ENCODE results near the gene ACTN2. TPM values are rescaled to one million over a fixed set of nuclear protein-coding genes. Genes with fewer than 3 reads are reported as not detected.

The ACTN2 gene
- total RNA-seq (ENCODE audit: unreplicated experiment), result 2.7 TPM
- long read RNA-seq, result 0 reads

DNA sequence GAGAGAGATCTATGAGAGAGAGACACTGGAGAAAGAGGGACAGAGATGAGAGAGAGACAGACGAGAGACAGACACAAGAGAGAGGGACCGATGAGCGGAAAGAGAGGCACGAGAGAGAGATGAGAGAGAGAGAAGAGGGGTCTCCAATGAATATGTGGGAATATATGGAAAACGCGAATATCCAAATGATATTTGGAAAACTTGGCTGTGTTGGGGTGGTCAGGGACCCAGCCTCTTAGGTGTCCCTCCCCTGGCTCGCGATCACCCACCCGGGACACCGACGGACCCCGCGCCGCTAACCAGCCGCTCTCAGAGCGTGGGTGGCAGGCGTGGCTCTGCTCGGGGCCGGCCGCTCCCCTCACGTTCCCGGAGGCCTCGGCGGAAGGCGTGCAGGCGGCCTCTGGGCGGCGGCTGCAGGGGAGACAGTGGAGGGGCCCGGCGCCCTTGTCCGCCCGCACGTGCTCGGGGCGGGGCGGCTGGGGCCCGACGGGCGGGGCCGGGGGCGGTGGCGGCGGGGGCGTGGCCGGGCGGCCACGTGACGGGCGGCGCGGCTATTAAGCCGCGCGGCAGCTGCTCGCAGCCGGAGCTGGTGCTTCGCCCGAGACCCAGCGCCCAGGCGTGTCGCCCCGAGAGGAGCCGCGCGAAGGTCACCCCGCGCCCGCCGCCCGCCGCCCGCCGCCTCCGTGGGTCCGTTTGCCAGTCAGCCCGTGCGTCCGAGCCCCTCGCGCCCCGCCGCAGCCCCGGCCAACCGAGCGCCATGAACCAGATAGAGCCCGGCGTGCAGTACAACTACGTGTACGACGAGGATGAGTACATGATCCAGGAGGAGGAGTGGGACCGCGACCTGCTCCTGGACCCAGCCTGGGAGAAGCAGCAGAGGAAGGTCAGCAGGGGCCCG is at the start of gene ACTN2:
ACTN2 (plus strand) TSS at position 583 of the 898 bp plus-strand sequence; CDS start at position 758, 175 bp downstream.
- peak within 1 kb of the TSS; percentile 88 for H3K4me3 Mint-ChIP-seq (ENCODE audit: unreplicated experiment)
- TF ChIP-seq, protein P1, sequence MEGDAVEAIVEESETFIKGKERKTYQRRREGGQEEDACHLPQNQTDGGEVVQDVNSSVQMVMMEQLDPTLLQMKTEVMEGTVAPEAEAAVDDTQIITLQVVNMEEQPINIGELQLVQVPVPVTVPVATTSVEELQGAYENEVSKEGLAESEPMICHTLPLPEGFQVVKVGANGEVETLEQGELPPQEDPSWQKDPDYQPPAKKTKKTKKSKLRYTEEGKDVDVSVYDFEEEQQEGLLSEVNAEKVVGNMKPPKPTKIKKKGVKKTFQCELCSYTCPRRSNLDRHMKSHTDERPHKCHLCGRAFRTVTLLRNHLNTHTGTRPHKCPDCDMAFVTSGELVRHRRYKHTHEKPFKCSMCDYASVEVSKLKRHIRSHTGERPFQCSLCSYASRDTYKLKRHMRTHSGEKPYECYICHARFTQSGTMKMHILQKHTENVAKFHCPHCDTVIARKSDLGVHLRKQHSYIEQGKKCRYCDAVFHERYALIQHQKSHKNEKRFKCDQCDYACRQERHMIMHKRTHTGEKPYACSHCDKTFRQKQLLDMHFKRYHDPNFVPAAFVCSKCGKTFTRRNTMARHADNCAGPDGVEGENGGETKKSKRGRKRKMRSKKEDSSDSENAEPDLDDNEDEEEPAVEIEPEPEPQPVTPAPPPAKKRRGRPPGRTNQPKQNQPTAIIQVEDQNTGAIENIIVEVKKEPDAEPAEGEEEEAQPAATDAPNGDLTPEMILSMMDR (IDR thresholded peaks at IDR 0.05; ENCODE audit: partially characterized antibody, unreplicated experiment), result no peak
- H3K27me3 Mint-ChIP-seq (ENCODE audit: unreplicated experiment), result peaks cover 14% of the 10 kb centered on the region
- H3K9me3 Mint-ChIP-seq (ENCODE audit: unreplicated experiment), result peaks cover 7% of the 10 kb centered on the region
- DNase-seq, result peak; percentile 70
- peaks cover 4% of the 10 kb centered on the region for H3K4me1 Mint-ChIP-seq (ENCODE audit: low read depth, unreplicated experiment)
- peaks cover 7% of the 10 kb centered on the region for H3K36me3 Mint-ChIP-seq (ENCODE audit: unreplicated experiment)
- H3K27ac Mint-ChIP-seq (ENCODE audit: unreplicated experiment), result peak within 1 kb of the TSS; percentile 40

DNA sequence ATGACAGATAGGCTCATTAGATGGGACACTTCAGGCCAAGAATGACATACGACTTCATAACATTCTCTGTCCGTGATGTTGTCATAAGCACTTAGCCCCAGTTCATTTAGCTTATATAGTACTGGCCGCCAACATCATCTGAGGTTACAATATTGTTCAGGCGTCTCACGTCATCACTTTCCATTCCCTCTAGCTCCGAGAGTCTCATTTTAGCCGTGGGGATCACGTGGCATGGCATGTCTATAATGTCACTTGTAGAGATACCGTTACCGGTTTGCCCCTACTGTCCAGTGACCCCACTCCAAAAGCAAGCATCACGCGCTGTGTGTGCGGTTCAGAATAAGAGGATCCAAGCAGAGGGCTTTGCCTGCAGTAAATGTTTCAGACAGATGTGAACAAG is 47.4 kb upstream of the ACTN2 start:
- peaks cover 7% of the 10 kb centered on the region for H3K36me3 Mint-ChIP-seq (ENCODE audit: unreplicated experiment)
- TF ChIP-seq, protein P1 (IDR thresholded peaks at IDR 0.05; ENCODE audit: partially characterized antibody, unreplicated experiment), result no peak
- H3K9me3 Mint-ChIP-seq (ENCODE audit: unreplicated experiment), result no peaks in the 10 kb centered on the region
- no peaks in the 10 kb centered on the region for H3K4me1 Mint-ChIP-seq (ENCODE audit: low read depth, unreplicated experiment)
- H3K27ac Mint-ChIP-seq (ENCODE audit: unreplicated experiment), result no peak overlapping the region
- H3K4me3 Mint-ChIP-seq (ENCODE audit: unreplicated experiment), result no peak overlapping the region
- H3K27me3 Mint-ChIP-seq (ENCODE audit: unreplicated experiment), result peaks cover 3% of the 10 kb centered on the region
- DNase-seq, result no peak

- H3K4me3 Mint-ChIP-seq (ENCODE audit: unreplicated experiment), result no peak overlapping the region
- no peak overlapping the region for H3K27ac Mint-ChIP-seq (ENCODE audit: unreplicated experiment)
- H3K9me3 Mint-ChIP-seq (ENCODE audit: unreplicated experiment), result no peaks in the 10 kb centered on the region
- H3K4me1 Mint-ChIP-seq (ENCODE audit: low read depth, unreplicated experiment), result no peaks in the 10 kb centered on the region
- H3K27me3 Mint-ChIP-seq (ENCODE audit: unreplicated experiment), result peaks cover 3% of the 10 kb centered on the region
- TF ChIP-seq, protein P1 (IDR thresholded peaks at IDR 0.05; ENCODE audit: partially characterized antibody, unreplicated experiment), result no peak
- no peak for DNase-seq
- peaks cover 7% of the 10 kb centered on the region for H3K36me3 Mint-ChIP-seq (ENCODE audit: unreplicated experiment)
These were observed 46.6 kb upstream of the ACTN2 start for GRCh38 chr1:236639686-236640085.

DNA sequence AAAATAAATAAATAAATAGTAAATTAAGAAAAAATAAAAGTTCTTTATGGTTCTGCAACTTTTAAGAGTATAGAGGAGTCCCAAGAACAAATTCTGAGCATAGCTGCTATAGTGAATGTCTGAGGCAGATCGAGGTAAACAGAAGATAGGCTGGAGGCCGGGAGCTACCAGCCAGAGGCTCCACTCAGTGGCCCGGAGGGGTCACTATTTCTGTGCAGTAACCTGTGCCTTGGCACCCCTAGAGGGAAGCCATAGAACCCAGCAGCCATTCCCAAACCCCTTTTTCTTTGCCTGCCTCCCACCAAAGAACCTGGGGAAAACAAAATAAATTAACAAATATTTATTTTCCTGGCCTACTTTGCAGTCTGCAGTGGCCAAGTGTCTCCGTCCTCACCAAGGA is 43.5 kb upstream of the ACTN2 start:
- Mint-ChIP-seq H3K36me3 (ENCODE audit: unreplicated experiment) (no peaks in the 10 kb centered on the region), H3K27me3 (ENCODE audit: unreplicated experiment) (no peaks in the 10 kb centered on the region)

More for the DNA sequence above, 43.5 kb upstream of the ACTN2 start:
- Mint-ChIP-seq H3K4me3 (ENCODE audit: unreplicated experiment) (no peak overlapping the region), H3K27ac (ENCODE audit: unreplicated experiment) (no peak overlapping the region), H3K4me1 (ENCODE audit: low read depth, unreplicated experiment) (no peaks in the 10 kb centered on the region), H3K9me3 (ENCODE audit: unreplicated experiment) (no peaks in the 10 kb centered on the region)
- no peak for DNase-seq
- TF ChIP-seq, protein P1 (IDR thresholded peaks at IDR 0.05; ENCODE audit: partially characterized antibody, unreplicated experiment), result no peak

All from glutamatergic neuron (in vitro differentiated cells).